ENCODE measurements around the gene ZNF143.

DNA sequence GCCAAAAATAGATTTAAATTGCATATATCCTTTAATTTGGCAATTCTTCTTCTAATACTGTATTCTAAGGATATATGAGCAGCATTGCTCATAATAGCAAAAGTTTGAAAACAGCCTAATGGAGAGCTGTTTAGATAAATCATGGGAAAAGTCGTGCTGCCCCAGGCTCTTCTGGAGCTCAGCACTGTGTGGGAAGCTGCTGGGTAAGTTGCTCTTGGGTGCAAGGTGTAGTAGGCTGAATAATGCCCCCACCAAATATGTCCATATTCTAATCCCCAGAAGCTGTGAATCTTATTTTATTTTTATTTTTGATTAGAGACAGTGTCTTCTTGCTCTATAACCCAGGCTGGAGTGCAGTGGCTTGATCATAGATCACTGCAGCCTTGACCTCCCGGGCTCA, 77.7 kb downstream of the ZNF143 start:
- TF ChIP-seq CTCF (IDR thresholded peaks at IDR 0.05; ENCODE audit: poor library complexity, severe bottlenecking) (no peak), EP300 (conservative IDR thresholded peaks at IDR 0.05; ENCODE audit: poor library complexity, severe bottlenecking) (no peak), RAD21 (conservative IDR thresholded peaks at IDR 0.05) (no peak), REST (IDR thresholded peaks at IDR 0.05; ENCODE audit: borderline replicate concordance) (no peak)

Measured in neural cell (in vitro differentiated cells).